NOMO-1 (cell line): ENCODE results near the gene ACSM2A.
"Not testable (repeated sequence)": the region's sequence is repeated elsewhere in the genome, so short reads cannot be mapped to it uniquely, and the experiment has no call there.

Experiments used
- DNase-seq, 2 experiments: peaks; one replicate each; lab custom pipeline; 2025; ENCODE audit not compliant: unreplicated experiment in 2 of 2; lab: John Stamatoyannopoulos, UW

ACSM2A gene

DNA sequence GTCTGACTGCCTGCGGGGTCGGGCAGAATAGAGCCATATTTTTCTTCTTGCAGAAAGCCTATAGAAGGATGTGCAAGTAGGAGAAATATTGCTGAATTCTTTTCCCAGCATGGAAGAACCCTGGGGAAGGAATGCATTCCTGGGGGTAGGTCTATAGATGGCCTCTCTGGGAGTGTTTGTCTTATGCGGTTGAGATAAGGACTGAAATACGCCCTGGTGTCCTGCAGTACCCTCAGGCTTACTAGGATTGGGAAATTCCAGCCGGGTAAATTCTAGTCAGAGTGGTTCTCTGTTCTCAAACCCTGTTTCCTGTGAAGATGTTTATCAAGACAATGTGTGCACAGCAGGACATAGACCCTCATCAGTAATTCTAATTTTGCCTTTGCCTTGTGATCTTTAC lies 2.3 kb downstream of the ACSM2A start:
- DNase-seq = not testable (repeated sequence)

GRCh38 chr16:20459227-20459626 lies 7.9 kb downstream of the ACSM2A start:
- DNase-seq = not testable (repeated sequence)

DNA sequence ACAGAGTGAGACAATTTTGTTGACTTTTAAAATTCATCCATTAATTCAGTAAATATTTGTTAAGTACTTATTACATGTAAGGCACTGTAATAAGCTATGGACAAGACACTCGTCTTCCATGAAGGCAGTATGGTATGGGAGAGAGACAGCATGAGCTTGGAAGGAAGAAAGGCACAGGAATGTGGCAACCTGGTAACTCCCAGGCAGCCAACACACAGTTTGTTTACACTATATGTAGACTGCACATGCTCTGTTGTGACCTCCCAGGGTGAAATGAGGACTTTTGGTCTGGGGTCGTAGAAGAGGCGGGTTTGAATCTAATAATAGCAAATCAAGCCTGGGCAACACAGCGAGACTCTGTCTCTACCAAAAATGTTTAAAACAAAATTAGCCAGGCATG lies 9.0 kb downstream of the ACSM2A start:
- not testable (repeated sequence) for DNase-seq

DNA sequence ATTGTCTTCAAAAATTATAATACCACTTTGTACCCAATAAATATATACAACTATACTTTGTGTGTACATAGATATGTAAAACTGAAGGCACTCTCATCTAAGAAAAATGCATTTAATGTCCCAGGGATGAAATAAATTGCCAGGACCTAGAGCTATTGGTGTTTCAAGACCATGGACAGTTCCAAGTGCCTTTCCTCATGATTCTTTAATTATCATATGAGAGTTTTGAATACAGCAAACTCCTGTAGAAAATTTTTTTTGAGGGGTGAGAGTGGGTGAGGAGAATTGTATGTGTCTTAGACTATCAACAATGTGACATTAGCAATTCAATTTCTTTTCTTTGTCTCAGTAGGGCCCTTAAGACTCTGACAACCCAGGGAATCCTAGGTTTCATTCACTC lies 17.6 kb downstream of the ACSM2A start:
- not testable (repeated sequence) for DNase-seq

DNA sequence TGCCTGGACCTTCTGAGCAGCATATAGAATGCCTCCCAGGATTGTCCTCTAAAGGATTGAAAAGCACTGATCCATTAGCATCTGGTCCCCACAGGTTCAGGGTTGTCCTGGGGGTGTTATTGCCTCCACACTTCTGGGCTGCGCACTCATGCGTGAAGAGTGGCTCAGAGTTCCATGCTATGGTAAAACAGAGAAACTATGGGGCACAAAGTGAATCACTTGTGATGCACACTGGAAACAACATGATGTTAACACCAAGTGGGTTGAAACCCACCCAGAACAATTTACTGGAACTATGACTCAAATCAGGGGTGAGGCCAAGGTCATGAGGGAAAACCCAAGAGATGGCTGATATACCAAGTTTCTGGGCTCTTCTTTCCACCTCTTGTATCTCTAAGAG lies 18.6 kb downstream of the ACSM2A start:
- not testable (repeated sequence) for DNase-seq

DNA sequence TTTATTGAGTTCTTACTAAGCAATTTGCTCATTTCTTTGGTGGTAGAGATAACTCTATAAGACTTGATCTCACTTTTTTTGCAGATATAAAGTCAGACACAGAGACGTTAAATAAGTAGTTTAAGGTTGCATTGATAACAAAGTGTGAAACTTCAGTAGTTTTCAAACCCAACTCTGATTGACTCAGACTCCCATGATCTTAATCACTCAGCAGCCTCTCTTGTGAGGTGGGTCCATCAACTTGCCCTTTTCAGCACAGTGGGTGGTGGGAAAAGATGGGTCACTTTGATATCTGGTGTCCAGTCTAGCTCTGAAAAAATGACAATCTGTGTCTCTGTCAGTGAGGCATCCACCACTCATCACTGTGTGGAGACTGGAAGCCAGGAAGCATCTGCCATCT lies 19.4 kb downstream of the ACSM2A start:
- DNase-seq = not testable (repeated sequence)

GRCh38 chr16:20477188-20477744 lies 25.9 kb downstream of the ACSM2A start:
- DNase-seq = not testable (repeated sequence)

GRCh38 chr16:20483989-20484388 lies 32.7 kb downstream of the ACSM2A start:
- DNase-seq = not testable (repeated sequence)

DNA sequence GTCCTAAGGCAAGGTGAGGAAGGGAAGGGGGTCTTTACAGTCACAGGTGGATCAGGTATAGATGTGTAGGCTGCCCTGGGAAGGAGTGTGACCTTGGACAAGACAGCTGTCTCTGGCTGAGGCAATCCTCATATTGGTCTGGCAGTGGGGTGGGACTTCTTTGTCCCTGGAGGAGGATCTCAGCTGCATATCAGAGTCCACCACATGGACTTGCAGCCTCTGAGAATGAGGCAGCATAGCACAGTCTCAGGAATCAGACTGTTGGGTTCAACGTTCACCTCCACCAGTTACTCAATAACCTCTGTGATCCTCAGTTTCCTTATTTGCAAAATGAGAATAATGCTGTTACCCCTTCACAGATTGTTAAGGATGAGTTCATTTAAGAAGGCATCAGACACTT lies 33.4 kb downstream of the ACSM2A start:
- DNase-seq = no peak

GRCh38 chr16:20485408-20485807 lies 34.1 kb downstream of the ACSM2A start:
- no peak for DNase-seq

DNA sequence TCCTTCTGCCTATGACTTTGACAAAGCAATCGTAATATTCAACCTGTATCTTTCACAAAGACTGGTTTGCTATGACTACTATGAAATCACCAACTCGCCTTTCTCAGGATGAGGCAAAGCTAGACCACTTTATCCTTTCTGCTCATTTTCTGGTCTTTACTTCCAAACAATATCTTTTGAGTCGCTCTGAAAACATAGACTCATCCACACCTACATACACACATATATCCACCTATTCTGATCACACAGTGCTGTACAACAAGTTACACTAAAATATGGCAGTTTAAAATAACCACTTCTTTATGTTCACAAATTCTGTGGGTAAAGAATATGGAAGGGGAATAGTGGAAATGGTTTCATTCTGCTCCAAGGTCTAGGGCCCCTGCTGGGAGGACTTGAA lies 39.7 kb downstream of the ACSM2A start:
- not testable (repeated sequence) for DNase-seq

DNA sequence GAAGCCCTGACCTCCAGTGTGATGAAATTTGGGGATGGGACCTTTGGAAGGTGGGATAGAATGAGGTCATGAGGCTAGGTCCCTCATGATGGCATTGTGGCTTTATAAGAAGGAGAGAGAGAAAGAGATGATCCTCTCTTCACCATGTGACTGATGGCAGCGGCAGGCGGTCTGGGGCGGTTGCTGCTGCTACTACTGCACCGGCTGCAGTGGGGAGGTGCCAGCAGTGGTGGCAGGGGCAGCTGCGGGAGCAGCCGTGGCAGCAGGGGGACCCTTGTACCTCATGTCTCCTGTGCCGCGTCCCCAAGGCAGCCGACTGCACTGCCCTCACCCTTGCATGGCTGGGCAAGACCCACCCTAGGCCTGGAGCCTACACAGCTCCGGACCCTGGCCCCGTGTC lies 40.1 kb downstream of the ACSM2A start:
- not testable (repeated sequence) for DNase-seq

DNA sequence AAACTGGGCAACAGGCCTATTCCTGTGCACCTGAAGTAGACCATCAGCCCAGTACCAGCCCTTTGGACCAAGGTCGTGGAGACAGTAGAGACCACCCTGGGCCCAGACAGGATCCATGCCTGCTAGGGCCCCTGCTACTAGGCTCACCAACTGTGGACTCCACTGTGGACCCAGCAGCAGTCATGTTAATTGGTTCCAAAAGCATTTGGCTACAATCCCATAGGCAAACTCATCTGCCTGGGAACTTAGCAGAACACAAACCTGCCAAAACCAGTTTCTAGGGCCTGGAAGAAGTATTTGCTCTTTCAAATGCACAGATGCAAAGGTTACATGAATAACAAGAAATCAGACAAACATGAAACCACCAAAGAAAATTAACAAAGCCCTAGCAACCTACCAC lies 53.1 kb downstream of the ACSM2A start:
- DNase-seq = no peak

DNA sequence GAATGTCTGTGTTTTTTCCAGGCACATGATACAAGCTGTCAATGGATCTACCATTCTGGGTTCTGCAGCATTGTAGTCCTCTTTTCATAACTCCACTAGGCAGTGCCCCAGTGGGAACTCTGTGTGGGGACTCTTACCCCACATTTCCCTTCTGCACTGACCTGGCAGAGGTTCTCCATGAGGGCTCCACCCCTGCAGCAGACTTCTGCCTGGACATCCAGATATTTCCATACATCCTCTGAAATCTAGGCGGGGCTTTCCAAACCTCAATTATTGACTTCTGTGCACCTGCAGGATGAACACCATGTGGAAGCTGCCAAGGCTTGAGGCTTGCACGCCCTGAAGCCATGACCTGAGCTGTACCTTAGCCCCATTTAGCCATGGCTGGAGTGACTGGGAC lies 56.0 kb downstream of the ACSM2A start:
- no peak for DNase-seq

DNA sequence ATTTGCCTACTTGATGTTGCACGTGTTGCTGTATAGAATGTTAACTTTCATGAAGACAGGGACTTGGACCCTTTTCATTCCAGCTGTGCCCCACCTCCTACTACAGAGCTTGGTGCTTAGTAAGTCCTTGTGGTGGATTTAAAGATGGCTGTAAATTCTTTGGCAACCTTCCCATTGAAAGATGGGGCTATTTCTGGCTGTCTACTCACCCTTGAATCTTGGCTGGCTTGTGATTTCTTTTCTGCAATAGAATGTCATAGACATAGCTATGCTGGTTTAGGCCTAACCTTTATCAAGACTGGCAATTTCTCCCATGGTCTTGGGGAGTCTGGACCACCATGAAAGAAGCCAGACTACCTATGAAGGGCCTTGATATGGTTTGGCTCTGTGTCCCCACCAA lies 59.0 kb downstream of the ACSM2A start:
- DNase-seq = no peak

DNA sequence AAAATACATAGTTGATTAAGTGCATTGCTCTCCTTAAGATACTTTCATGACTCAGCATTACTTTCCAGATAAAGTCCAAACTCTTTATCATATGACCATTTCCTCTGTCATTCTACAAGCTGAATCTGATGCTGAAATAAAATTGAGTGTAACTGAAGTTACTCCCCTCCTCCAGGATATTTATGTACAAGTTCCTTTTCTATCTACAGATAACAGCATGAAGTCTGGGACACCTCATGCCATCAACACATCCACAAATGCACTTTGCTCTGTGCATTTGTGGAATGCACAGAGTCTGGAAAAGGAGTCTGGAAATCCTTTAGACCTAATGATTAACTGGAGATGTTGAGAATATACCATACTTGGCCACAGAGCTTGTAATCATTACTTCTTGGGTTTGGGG lies 64.4 kb downstream of the ACSM2A start:
- no peak for DNase-seq

DNA sequence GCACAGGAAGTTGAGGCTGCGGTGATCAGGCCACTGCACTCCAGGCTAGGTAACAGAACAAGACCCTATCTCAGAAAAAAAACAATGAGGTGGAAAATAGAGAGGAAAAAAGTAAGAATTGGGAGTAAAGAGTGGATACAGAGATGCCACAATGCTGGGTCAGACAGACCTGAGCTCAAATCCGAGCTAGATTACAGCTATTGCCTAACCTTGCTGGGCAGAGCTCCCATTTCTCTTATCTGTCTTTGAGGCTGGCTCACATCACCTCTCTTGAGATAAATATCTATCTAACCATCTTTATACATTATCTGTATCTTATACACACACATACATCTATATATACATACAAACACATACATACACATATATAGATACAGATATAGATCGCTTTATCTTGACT lies 65.8 kb downstream of the ACSM2A start:
- no peak for DNase-seq

GRCh38 chr16:20519231-20519630 lies 67.9 kb downstream of the ACSM2A start:
- DNase-seq = no peak

- DNase-seq = no peak
These were observed 68.8 kb downstream of the ACSM2A start for GRCh38 chr16:20520103-20520502.

DNA sequence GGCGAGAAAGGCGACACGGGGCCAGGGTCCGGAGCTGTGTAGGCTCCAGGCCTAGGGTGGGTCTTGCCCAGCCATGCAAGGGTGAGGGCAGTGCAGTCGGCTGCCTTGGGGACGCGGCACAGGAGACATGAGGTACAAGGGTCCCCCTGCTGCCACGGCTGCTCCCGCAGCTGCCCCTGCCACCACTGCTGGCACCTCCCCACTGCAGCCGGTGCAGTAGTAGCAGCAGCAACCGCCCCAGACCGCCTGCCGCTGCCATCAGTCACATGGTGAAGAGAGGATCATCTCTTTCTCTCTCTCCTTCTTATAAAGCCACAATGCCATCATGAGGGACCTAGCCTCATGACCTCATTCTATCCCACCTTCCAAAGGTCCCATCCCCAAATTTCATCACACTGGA lies 80.5 kb downstream of the ACSM2A start:
- not testable (repeated sequence) for DNase-seq

- not testable (repeated sequence) for DNase-seq
These were observed 81.0 kb downstream of the ACSM2A start for GRCh38 chr16:20532284-20532792.

- DNase-seq = not testable (repeated sequence)
These were observed 85.3 kb downstream of the ACSM2A start for GRCh38 chr16:20536669-20537068.
